ENCODE measurements around the gene SECISBP2L.

GRCh38 chr15:48946074-48946839 is 100.0 kb downstream of the SECISBP2L start:
- no peak for TF ChIP-seq PATZ1 (CRISPR knock-in tag; IDR thresholded peaks at IDR 0.05; ENCODE audit: borderline replicate concordance)
- no peak for TF ChIP-seq POU6F1 (CRISPR knock-in tag; IDR thresholded peaks at IDR 0.05; ENCODE audit: borderline replicate concordance, low read depth)
- no peak for TF ChIP-seq TSHZ2 (CRISPR knock-in tag; IDR thresholded peaks at IDR 0.05)
